SK-N-SH treated with all-trans-retinoic acid at 6 μM for 48 hours (cell line): ENCODE data around the gene C1orf115.

Experiments used
- ATAC-seq: fragments of 200-7000 bp; cut with Tn5 transposase; 3 replicates; pipeline ENCODE4 v1.9.1; 2020; ENCODE audit warnings: mild to moderate bottlenecking, moderate library complexity
- BACH2 ChIP-seq: fragments of 250-450 bp; sonication (Bioruptor Pico); IDR thresholded peaks from 2 replicates; pipeline ENCODE4 v1.9.0; 2021; ENCODE audit warnings: mild to moderate bottlenecking, borderline replicate concordance
- CREB5 ChIP-seq: fragments of 250-450 bp; sonication (Bioruptor Pico); IDR thresholded peaks from 2 replicates; pipeline ENCODE4 v1.5.1; 2020; ENCODE audit warnings: low read depth, mild to moderate bottlenecking, moderate library complexity
- CSDC2 ChIP-seq: fragments of 250-450 bp; sonication (Bioruptor Pico); IDR thresholded peaks from 2 replicates; pipeline ENCODE4 v1.5.0; 2020; ENCODE audit warnings: mild to moderate bottlenecking, moderate library complexity
- CSRNP3 ChIP-seq: fragments of 250-450 bp; sonication (Bioruptor Pico); IDR thresholded peaks from 2 replicates; pipeline ENCODE4 v1.5.1; 2021; ENCODE audit warnings: mild to moderate bottlenecking, moderate library complexity
- ESRRG ChIP-seq: fragments of 250-450 bp; sonication (Bioruptor Pico); IDR thresholded peaks from 2 replicates; pipeline ENCODE4 v1.6.1; 2021; ENCODE audit warnings: mild to moderate bottlenecking
- GLIS3 ChIP-seq: fragments of 250-450 bp; sonication (Bioruptor Pico); IDR thresholded peaks from 2 replicates; pipeline ENCODE4 v1.5.0; 2020; ENCODE audit warnings: mild to moderate bottlenecking, moderate library complexity
- ISL1 ChIP-seq: fragments of 250-450 bp; sonication (Bioruptor Pico); IDR thresholded peaks from 2 replicates; pipeline ENCODE4 v2.1.2; 2022; ENCODE audit warnings: mild to moderate bottlenecking, moderate library complexity
- OSR1 ChIP-seq: fragments of 250-450 bp; sonication (Bioruptor Pico); IDR thresholded peaks from 2 replicates; pipeline ENCODE4 v1.8.0; 2022; ENCODE audit warnings: moderate library complexity, mild to moderate bottlenecking, inconsistent platforms
- PATZ1 ChIP-seq: fragments of 250-450 bp; sonication (Bioruptor Pico); IDR thresholded peaks from 2 replicates; pipeline ENCODE4 v1.8.0; 2020; ENCODE audit warnings: mild to moderate bottlenecking, moderate library complexity, borderline replicate concordance
- POU6F1 ChIP-seq: fragments of 250-450 bp; sonication (Bioruptor Pico); IDR thresholded peaks from 2 replicates; pipeline ENCODE4 v1.8.0; 2021; ENCODE audit warnings: low read depth, mild to moderate bottlenecking, moderate library complexity, borderline replicate concordance
- PPARA ChIP-seq: fragments of 250-450 bp; sonication (Bioruptor Pico); IDR thresholded peaks from 2 replicates; pipeline ENCODE4 v1.5.0; 2020; ENCODE audit warnings: mild to moderate bottlenecking, borderline replicate concordance
- RARB ChIP-seq: fragments of 250-450 bp; sonication (Bioruptor Pico); IDR thresholded peaks from 2 replicates; pipeline ENCODE4 v1.8.0; 2021; ENCODE audit warnings: mild to moderate bottlenecking, moderate library complexity
- SNAI2 ChIP-seq: fragments of 250-450 bp; sonication (Bioruptor Pico); IDR thresholded peaks from 2 replicates; pipeline ENCODE4 v1.5.0; 2020; ENCODE audit warnings: mild to moderate bottlenecking, moderate library complexity
- TCF4 ChIP-seq: fragments of 250-450 bp; sonication (Bioruptor Pico); IDR thresholded peaks from 2 replicates; pipeline ENCODE4 v1.8.0; 2021; ENCODE audit warnings: mild to moderate bottlenecking, moderate library complexity, borderline replicate concordance
- TOX ChIP-seq: fragments of 250-450 bp; sonication (Bioruptor Pico); IDR thresholded peaks from 2 replicates; pipeline ENCODE4 v1.8.0; 2021; ENCODE audit warnings: mild to moderate bottlenecking, moderate library complexity, borderline replicate concordance
- TSHZ2 ChIP-seq: fragments of 250-450 bp; sonication (Bioruptor Pico); IDR thresholded peaks from 2 replicates; pipeline ENCODE4 v1.5.0; 2020; ENCODE audit warnings: mild to moderate bottlenecking, moderate library complexity
- ZC3H10 ChIP-seq: fragments of 250-450 bp; sonication (Bioruptor Pico); IDR thresholded peaks from 2 replicates; pipeline ENCODE4 v1.5.1; 2021; ENCODE audit warnings: mild to moderate bottlenecking, moderate library complexity
- ZFP3 ChIP-seq: fragments of 250-450 bp; sonication (Bioruptor Pico); IDR thresholded peaks from 2 replicates; pipeline ENCODE4 v1.5.0; 2020; ENCODE audit warnings: mild to moderate bottlenecking, moderate library complexity
- ZFP30 ChIP-seq: fragments of 450-650 bp; formaldehyde crosslinking; IDR thresholded peaks from 2 replicates; pipeline ENCODE4 v1.5.0; 2022; ENCODE audit warnings: mild to moderate bottlenecking, moderate library complexity
- ZNF565 ChIP-seq: fragments of 450-650 bp; formaldehyde crosslinking; conservative IDR thresholded peaks from 2 replicates; pipeline ENCODE4 v1.5.0; 2020; ENCODE audit warnings: low read depth, mild to moderate bottlenecking, moderate library complexity
- ZNF70 ChIP-seq: fragments of 450-650 bp; formaldehyde crosslinking; IDR thresholded peaks from 2 replicates; pipeline ENCODE4 v1.5.0; 2020; ENCODE audit warnings: mild to moderate bottlenecking, moderate library complexity
- ZNF8 ChIP-seq: fragments of 450-650 bp; formaldehyde crosslinking; IDR thresholded peaks from 2 replicates; pipeline ENCODE4 v1.5.0; 2020; ENCODE audit warnings: mild to moderate bottlenecking, moderate library complexity

The C1orf115 gene

GRCh38 chr1:220741349-220741748 lies 51.2 kb downstream of the C1orf115 start (continued):
- TF ChIP-seq ZC3H10 (CRISPR knock-in tag), result no peak
- TF ChIP-seq CSRNP3 (CRISPR knock-in tag), result no peak
- no peak for TF ChIP-seq ZNF8
- TF ChIP-seq, all 23 proteins: peak for 0

GRCh38 chr1:220741825-220742224 lies 51.7 kb downstream of the C1orf115 start:
- no peak for ATAC-seq

GRCh38 chr1:220742520-220742919 lies 52.4 kb downstream of the C1orf115 start:
- ATAC-seq, result no peak
- TF ChIP-seq SNAI2 (CRISPR knock-in tag) (no peak), PPARA (no peak), ZNF565 (CRISPR knock-in tag) (no peak), CSDC2 (CRISPR knock-in tag) (no peak), BACH2 (no peak), OSR1 (CRISPR knock-in tag) (no peak), TOX (CRISPR knock-in tag) (no peak), ESRRG (no peak), TSHZ2 (CRISPR knock-in tag) (no peak), ZNF8 (no peak), GLIS3 (CRISPR knock-in tag) (no peak), TCF4 (CRISPR knock-in tag) (no peak), CSRNP3 (CRISPR knock-in tag) (no peak), ZFP30 (CRISPR knock-in tag) (no peak)
- TF ChIP-seq, all 23 proteins: peak for 0

More at GRCh38 chr1:220741825-220742224, 51.7 kb downstream of the C1orf115 start:
- TF ChIP-seq ISL1, result no peak
- TF ChIP-seq RARB, result no peak
- no peak for TF ChIP-seq POU6F1 (CRISPR knock-in tag)
- no peak for TF ChIP-seq ZNF8
- TF ChIP-seq ZNF70 (CRISPR knock-in tag), result no peak
- TF ChIP-seq SNAI2 (CRISPR knock-in tag), result no peak
- no peak for TF ChIP-seq CREB5 (CRISPR knock-in tag)
- TF ChIP-seq GLIS3 (CRISPR knock-in tag), result no peak
- TF ChIP-seq, all 23 proteins: peak for 0

GRCh38 chr1:220746851-220747250 lies 56.7 kb downstream of the C1orf115 start:
- no peak for ATAC-seq
- TF ChIP-seq SNAI2 (CRISPR knock-in tag), result no peak
- TF ChIP-seq ZNF565 (CRISPR knock-in tag), result no peak
- no peak for TF ChIP-seq OSR1 (CRISPR knock-in tag)
- TF ChIP-seq BACH2, result no peak
- TF ChIP-seq TSHZ2 (CRISPR knock-in tag), result no peak
- TF ChIP-seq ZC3H10 (CRISPR knock-in tag), result no peak
- TF ChIP-seq ZFP3 (CRISPR knock-in tag), result no peak
- no peak for TF ChIP-seq GLIS3 (CRISPR knock-in tag)
- TF ChIP-seq CSDC2 (CRISPR knock-in tag), result no peak
- TF ChIP-seq TOX (CRISPR knock-in tag), result no peak
- TF ChIP-seq ISL1, result no peak
- TF ChIP-seq PATZ1 (CRISPR knock-in tag), result no peak
